Natural killer cell (primary cell): ENCODE results near the gene NR1I3. TPM values are rescaled to one million over a fixed set of nuclear protein-coding genes. Genes with fewer than 3 reads are reported as not detected.
"Not testable (repeated sequence)": the region's sequence is repeated elsewhere in the genome, so short reads cannot be mapped to it uniquely, and the experiment has no call there.

ENCODE experiments used
- ATAC-seq, 3 donors: fragments of 150-1000 bp in 2 of 3; fragments of 200-7000 bp in 1 of 3; cut with Tn5 transposase; 1 replicate in 1 of 3; 2 replicates in 2 of 3; pipeline ENCODE4 v1.10.0; 2021; ENCODE audit warnings: mild to moderate bottlenecking in 2 of 3, moderate library complexity in 2 of 3
- DNase-seq, 2 donors: peaks; one replicate each; pipeline versions ENCODE4 v3.0.0 to v3.0.0-alpha.2; 2013 to 2021; ENCODE audit warnings: mixed read lengths in 1 of 2
- H3K27ac ChIP-seq: one replicate; pipeline ENCODE4 v1.5.1; 2013; ENCODE audit warnings: mild to moderate bottlenecking, low read length
- H3K27me3 ChIP-seq: one replicate; pipeline ENCODE4 v1.6.1; 2013; ENCODE audit warnings: low read length; ENCODE audit not compliant: control insufficient read depth, insufficient read depth
- H3K36me3 ChIP-seq: one replicate; pipeline ENCODE4 v1.6.1; 2013; ENCODE audit warnings: low read length; ENCODE audit not compliant: control insufficient read depth, insufficient read depth
- H3K4me1 ChIP-seq: one replicate; pipeline ENCODE4 v1.6.1; 2013; ENCODE audit warnings: low read length; ENCODE audit not compliant: control insufficient read depth, insufficient read depth
- H3K4me3 ChIP-seq: one replicate; pipeline ENCODE4 v1.5.1; 2013; ENCODE audit warnings: low read length
- H3K9me3 ChIP-seq: one replicate; pipeline ENCODE4 v1.6.1; 2013; ENCODE audit warnings: low read length; ENCODE audit not compliant: control insufficient read depth, insufficient read depth
- H3K27ac Mint-ChIP-seq, 2 donors: one replicate each; pipeline ENCODE4 v1.8.0; 2022; ENCODE audit warnings: mild to moderate bottlenecking in 2 of 2, mixed read lengths in 2 of 2, moderate library complexity in 1 of 2
- H3K27me3 Mint-ChIP-seq, 2 donors: one replicate each; pipeline ENCODE4 v1.8.0; 2022; ENCODE audit warnings: low read depth in 2 of 2, mixed read lengths in 2 of 2
- H3K36me3 Mint-ChIP-seq: one replicate; pipeline ENCODE4 v1.8.0; 2022; ENCODE audit warnings: mixed read lengths
- H3K4me1 Mint-ChIP-seq, 2 donors: one replicate each; pipeline ENCODE4 v1.8.0; 2022; ENCODE audit warnings: mixed read lengths in 2 of 2
- H3K4me3 Mint-ChIP-seq: one replicate; pipeline ENCODE4 v1.8.0; 2022; ENCODE audit warnings: mild to moderate bottlenecking, moderate library complexity, mixed read lengths
- H3K9me3 Mint-ChIP-seq, 2 donors: one replicate each; pipeline ENCODE4 v1.8.0; 2022; ENCODE audit warnings: mixed read lengths in 2 of 2
- WGBS: methylation state at CpG from one replicate; pipeline ENCODE4 v1.1.7; 2013; ENCODE audit warnings: missing lambda C conversion rate; ENCODE audit not compliant: insufficient coverage; 5-methylcytosine and 5-hydroxymethylcytosine counted together
- intact Hi-C: fragments of 100-400 bp; cut with micrococcal nuclease; formaldehyde crosslinking; loops from one replicate; pipeline ENCODE4 v1.14.2; 2022
- total RNA-seq, 4 donors: library from RNA; stranded (reverse); fragments of 120-200 nt in 1 of 4; gene quantifications; one replicate each; pipeline versions ENCODE4 v1.2.3 to v1.2.4, GENCODE V29; 2013 to 2022
- TF ChIP-seq, protein P1 (sequence below): fragments of 200-600 bp; IDR thresholded peaks from one replicate; pipeline ENCODE4 v1.8.0; 2022; ENCODE audit warnings: antibody characterized with exemption

The NR1I3 gene
- total RNA-seq, 3 donors from 2014 or later (not counting 1 experiment from before 2014, with no cell fraction given): not detected

GRCh38 chr1:161251579-161251978 lies 13.6 kb upstream of the NR1I3 start:
- H3K36me3 Mint-ChIP-seq: no peaks in the 10 kb centered on the region
- intact Hi-C loops: no loop called here

GRCh38 chr1:161250829-161251228 lies 12.8 kb upstream of the NR1I3 start:
- intact Hi-C loops: no loop called here
- 88% methylated on average over 7 of the region's 7 CpGs for whole genome bisulfite sequencing
- H3K4me3 Mint-ChIP-seq: no peak overlapping the region
- DNase-seq (no peak), ATAC-seq (no peak)
- no peak overlapping the region for H3K27ac Mint-ChIP-seq
- H3K4me1 Mint-ChIP-seq: no peaks in the 10 kb centered on the region
- TF ChIP-seq, protein P1, sequence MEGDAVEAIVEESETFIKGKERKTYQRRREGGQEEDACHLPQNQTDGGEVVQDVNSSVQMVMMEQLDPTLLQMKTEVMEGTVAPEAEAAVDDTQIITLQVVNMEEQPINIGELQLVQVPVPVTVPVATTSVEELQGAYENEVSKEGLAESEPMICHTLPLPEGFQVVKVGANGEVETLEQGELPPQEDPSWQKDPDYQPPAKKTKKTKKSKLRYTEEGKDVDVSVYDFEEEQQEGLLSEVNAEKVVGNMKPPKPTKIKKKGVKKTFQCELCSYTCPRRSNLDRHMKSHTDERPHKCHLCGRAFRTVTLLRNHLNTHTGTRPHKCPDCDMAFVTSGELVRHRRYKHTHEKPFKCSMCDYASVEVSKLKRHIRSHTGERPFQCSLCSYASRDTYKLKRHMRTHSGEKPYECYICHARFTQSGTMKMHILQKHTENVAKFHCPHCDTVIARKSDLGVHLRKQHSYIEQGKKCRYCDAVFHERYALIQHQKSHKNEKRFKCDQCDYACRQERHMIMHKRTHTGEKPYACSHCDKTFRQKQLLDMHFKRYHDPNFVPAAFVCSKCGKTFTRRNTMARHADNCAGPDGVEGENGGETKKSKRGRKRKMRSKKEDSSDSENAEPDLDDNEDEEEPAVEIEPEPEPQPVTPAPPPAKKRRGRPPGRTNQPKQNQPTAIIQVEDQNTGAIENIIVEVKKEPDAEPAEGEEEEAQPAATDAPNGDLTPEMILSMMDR: no peak
- H3K36me3 Mint-ChIP-seq: no peaks in the 10 kb centered on the region
- no peaks in the 10 kb centered on the region for H3K4me1 ChIP-seq
- H3K9me3 ChIP-seq: no peaks in the 10 kb centered on the region
- no peak overlapping the region for H3K27ac ChIP-seq
- no peak overlapping the region for H3K4me3 ChIP-seq
- no peaks in the 10 kb centered on the region for H3K27me3 ChIP-seq
- H3K36me3 ChIP-seq: no peaks in the 10 kb centered on the region
- peaks cover 0 to 3% of the 10 kb centered on the region in 2 donors for H3K9me3 Mint-ChIP-seq
- H3K27me3 Mint-ChIP-seq: peaks cover 7 to 13% of the 10 kb centered on the region in 2 donors

More at GRCh38 chr1:161251579-161251978, 13.6 kb upstream of the NR1I3 start:
- peaks cover 0 to 3% of the 10 kb centered on the region in 2 donors for H3K9me3 Mint-ChIP-seq
- TF ChIP-seq, protein P1: no peak
- no peak overlapping the region for H3K4me3 Mint-ChIP-seq
- WGBS: 96% methylated on average over 8 of the region's 8 CpGs
- no peak overlapping the region for H3K27ac Mint-ChIP-seq
- no peaks in the 10 kb centered on the region for H3K4me1 ChIP-seq
- no peak overlapping the region for H3K4me3 ChIP-seq
- ATAC-seq: no peak
- no peaks in the 10 kb centered on the region for H3K4me1 Mint-ChIP-seq
- no peaks in the 10 kb centered on the region for H3K36me3 ChIP-seq
- H3K27me3 Mint-ChIP-seq: peaks cover 7 to 13% of the 10 kb centered on the region in 2 donors
- H3K27me3 ChIP-seq: no peaks in the 10 kb centered on the region
- DNase-seq: no peak
- H3K27ac ChIP-seq: no peak overlapping the region
- peaks cover under 1% of the 10 kb centered on the region for H3K9me3 ChIP-seq

- ATAC-seq, H3K4me3 Mint-ChIP-seq, H3K4me1 Mint-ChIP-seq, H3K27me3 ChIP-seq, intact Hi-C loops, H3K9me3 Mint-ChIP-seq, H3K27ac ChIP-seq, H3K4me1 ChIP-seq, H3K9me3 ChIP-seq, H3K36me3 ChIP-seq, DNase-seq, H3K27me3 Mint-ChIP-seq, H3K4me3 ChIP-seq, H3K36me3 Mint-ChIP-seq, H3K27ac Mint-ChIP-seq: not testable (repeated sequence)
- WGBS: 92% methylated on average over 5 of the region's 5 CpGs
Observed at GRCh38 chr1:161250100-161250499, 12.1 kb upstream of the NR1I3 start.

- H3K36me3 ChIP-seq: no peaks in the 10 kb centered on the region
- WGBS: 96% methylated on average over 4 of the region's 4 CpGs
- intact Hi-C loops: no loop called here
- no peaks in the 10 kb centered on the region for H3K27me3 ChIP-seq
- H3K9me3 ChIP-seq: no peaks in the 10 kb centered on the region
- Mint-ChIP-seq H3K27ac (no peak overlapping the region), H3K4me1 (no peaks in the 10 kb centered on the region), H3K4me3 (no peak overlapping the region), H3K36me3 (no peaks in the 10 kb centered on the region), H3K27me3 (peaks cover 2 to 9% of the 10 kb centered on the region in 2 donors), H3K9me3 (no peaks in the 10 kb centered on the region)
- TF ChIP-seq, protein P1: no peak
- H3K4me1 ChIP-seq: no peaks in the 10 kb centered on the region
- DNase-seq (no peak), ATAC-seq (no peak)
- H3K27ac ChIP-seq: no peak overlapping the region
- no peak overlapping the region for H3K4me3 ChIP-seq
Observed at GRCh38 chr1:161244888-161245287, 6.9 kb upstream of the NR1I3 start.
